Measurements from ENCODE around the gene OTUB1.

Gene OTUB1

DNA sequence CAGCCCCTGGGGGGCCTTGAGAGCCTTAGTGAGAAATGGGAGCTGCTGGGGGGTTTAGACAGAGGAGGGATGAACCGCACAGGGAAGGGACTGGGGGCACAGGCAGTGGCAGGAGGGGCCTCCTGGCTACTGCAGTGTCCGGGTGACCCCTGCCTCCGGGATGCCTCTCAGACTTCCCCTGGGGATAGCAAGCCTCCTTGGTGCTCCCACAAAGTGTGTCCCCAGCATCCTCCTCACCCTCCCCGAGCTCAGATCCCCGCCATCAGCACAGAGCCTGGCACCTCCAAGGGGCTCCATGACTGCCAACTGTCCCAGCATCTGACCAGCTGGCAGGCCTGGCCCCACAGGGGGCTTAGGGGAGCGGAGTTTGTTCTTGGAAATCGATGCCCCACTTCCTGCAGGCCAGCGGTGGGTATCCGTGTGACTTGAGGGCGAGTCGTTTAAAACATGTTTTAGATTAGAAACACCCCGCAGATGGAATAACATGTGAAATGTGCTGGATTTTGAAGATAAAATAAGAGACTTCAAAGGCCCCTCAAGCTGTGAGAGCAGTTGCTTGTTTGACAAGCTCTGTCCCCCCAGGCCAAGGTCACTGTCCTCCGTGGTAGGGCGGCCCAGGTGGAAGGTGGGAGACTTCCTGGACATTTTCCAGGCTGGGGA, 36.0 kb downstream of the OTUB1 start:
- Histone ChIP-seq H3K4me1 (ENCODE audit: control insufficient read depth in 1 of 2, insufficient read depth in 2 of 2, low read length in 2 of 2) (peaks cover 0 to 7% of the 10 kb centered on the region in 2 donors), H3K27me3 (ENCODE audit: control insufficient read depth in 1 of 2, insufficient read depth in 2 of 2, low read length in 2 of 2) (no peaks in the 10 kb centered on the region), H3K36me3 (ENCODE audit: control insufficient read depth in 1 of 2, insufficient read depth in 2 of 2, low read length in 2 of 2) (no peaks in the 10 kb centered on the region), H3K27ac (ENCODE audit: low read depth, low read length) (no peak overlapping the region), H3K9me3 (ENCODE audit: control insufficient read depth in 1 of 2, low read length in 2 of 2) (no peaks in the 10 kb centered on the region), H3K4me3 (ENCODE audit: low read depth in 1 of 2, low read length in 2 of 2) (no peak overlapping the region), H3K9ac (ENCODE audit: low read depth in 1 of 2, low read length in 2 of 2) (no peak overlapping the region)

DNA sequence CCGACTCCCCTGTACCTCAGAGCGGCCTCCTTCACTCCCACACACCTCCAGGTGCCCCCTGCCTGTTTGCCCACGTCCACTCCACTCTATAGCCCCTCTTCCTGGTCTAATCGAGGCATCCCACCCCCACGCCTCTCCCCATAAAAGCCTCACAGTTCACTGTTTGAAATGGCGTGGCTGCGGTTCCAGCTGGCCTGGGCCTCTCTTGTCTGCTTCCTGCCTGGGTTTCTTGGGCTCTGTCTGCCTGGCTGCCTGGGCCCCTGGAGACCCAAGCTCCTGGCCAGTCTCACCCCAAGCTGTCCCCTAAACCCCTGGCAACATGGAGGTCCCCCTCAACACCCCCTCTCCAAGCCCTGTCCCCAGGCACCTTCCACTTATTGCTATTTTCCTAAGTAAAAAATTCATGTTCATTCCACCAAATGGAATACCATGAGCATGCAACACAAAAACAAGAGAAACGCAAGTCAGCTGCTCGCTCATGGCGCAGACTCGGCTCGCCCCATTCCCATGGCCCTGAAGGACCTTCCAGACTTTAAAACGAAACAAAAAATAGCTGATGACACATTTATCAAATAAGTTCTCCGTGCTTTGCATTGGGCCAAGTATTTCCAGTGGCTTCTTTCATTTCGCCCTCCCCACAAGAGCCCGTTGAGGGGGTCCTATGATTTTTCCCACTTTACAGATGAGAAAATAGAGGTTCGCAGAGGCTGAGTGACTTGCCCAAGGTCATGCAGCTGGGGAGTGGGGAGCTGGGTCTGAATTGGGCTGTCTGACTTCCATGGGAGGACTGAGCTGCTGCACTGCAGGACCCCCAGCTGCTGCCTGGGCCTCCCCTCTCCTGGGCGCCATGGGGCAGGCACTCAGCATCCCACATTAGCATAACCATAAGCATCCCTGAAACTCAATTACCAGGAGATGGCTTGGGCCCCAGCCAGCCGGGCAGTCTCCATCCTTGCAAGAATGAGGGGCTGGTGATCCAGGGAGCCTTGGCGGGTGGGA, 37.8 kb downstream of the OTUB1 start:
- Histone ChIP-seq H3K27me3 (ENCODE audit: control insufficient read depth in 1 of 2, insufficient read depth in 2 of 2, low read length in 2 of 2) (no peaks in the 10 kb centered on the region), H3K9ac (ENCODE audit: low read depth in 1 of 2, low read length in 2 of 2) (no peak overlapping the region), H3K36me3 (ENCODE audit: control insufficient read depth in 1 of 2, insufficient read depth in 2 of 2, low read length in 2 of 2) (no peaks in the 10 kb centered on the region), H3K9me3 (ENCODE audit: control insufficient read depth in 1 of 2, low read length in 2 of 2) (no peaks in the 10 kb centered on the region), H3K4me3 (ENCODE audit: low read depth in 1 of 2, low read length in 2 of 2) (no peak overlapping the region), H3K4me1 (ENCODE audit: control insufficient read depth in 1 of 2, insufficient read depth in 2 of 2, low read length in 2 of 2) (peaks cover 0 to 2% of the 10 kb centered on the region in 2 donors), H3K27ac (ENCODE audit: low read depth, low read length) (no peak overlapping the region)

DNA sequence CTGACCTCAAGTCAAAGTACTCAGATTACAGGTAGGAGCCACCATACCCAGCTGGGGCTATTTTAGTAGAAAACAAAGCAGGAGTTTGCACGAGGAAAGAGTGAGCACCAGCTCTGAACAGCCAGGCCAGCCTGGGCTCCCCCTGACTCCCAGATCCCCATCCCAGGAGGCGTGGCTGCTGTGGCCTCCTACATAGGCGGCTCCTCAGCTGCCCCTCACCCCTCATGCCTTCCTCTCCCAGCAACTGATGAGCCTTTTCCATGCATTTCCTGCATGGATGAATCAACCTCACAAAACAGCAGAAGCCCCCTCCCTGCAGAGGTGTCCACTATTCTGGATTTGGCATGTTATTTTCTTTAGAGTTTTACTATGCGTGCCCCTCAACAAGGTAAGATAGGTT, 39.0 kb downstream of the OTUB1 start:
- Histone ChIP-seq H3K9me3 (ENCODE audit: control insufficient read depth in 1 of 2, low read length in 2 of 2) (no peaks in the 10 kb centered on the region), H3K27ac (ENCODE audit: low read depth, low read length) (no peak overlapping the region), H3K9ac (ENCODE audit: low read depth in 1 of 2, low read length in 2 of 2) (no peak overlapping the region), H3K27me3 (ENCODE audit: control insufficient read depth in 1 of 2, insufficient read depth in 2 of 2, low read length in 2 of 2) (no peaks in the 10 kb centered on the region), H3K4me3 (ENCODE audit: low read depth in 1 of 2, low read length in 2 of 2) (no peak overlapping the region), H3K4me1 (ENCODE audit: control insufficient read depth in 1 of 2, insufficient read depth in 2 of 2, low read length in 2 of 2) (no peaks in the 10 kb centered on the region), H3K36me3 (ENCODE audit: control insufficient read depth in 1 of 2, insufficient read depth in 2 of 2, low read length in 2 of 2) (no peaks in the 10 kb centered on the region)

DNA sequence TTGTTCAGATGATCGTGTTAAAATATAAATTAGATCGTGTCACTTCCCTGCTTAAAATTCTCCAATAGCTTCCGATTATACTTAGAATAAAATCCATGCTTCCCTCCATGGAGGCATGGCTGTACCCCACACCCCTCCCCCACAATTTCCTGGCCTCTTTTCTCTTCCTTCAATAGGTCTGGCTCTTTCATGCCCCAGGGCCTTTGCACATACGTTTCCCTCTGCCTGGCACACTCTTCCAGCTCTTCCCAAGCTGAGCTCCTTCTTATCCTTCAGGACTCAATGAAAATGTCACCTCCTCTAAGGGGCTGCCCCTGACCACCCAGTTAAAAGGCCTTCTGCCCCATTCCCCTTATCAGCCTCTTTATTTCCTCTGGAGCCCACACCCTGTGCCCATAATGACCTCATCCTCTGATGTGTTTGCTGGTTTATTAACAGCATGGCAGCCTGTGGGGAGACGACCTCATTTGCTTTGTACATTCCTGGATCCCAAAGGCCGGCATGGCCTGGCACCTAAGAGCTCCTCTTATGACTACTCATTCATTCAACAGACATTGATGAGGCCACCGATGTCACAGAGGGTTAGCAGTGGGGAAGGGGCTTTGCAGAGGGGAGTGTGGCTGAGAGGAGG, 40.5 kb downstream of the OTUB1 start:
- H3K9ac ChIP-seq (ENCODE audit: low read depth in 1 of 2, low read length in 2 of 2), result no peak overlapping the region
- H3K27ac ChIP-seq (ENCODE audit: low read depth, low read length), result no peak overlapping the region
- H3K4me3 ChIP-seq (ENCODE audit: low read depth in 1 of 2, low read length in 2 of 2), result no peak overlapping the region
- H3K9me3 ChIP-seq (ENCODE audit: control insufficient read depth in 1 of 2, low read length in 2 of 2), result no peaks in the 10 kb centered on the region
- peaks cover 0 to 4% of the 10 kb centered on the region in 2 donors for H3K27me3 ChIP-seq (ENCODE audit: control insufficient read depth in 1 of 2, insufficient read depth in 2 of 2, low read length in 2 of 2)
- no peaks in the 10 kb centered on the region for H3K36me3 ChIP-seq (ENCODE audit: control insufficient read depth in 1 of 2, insufficient read depth in 2 of 2, low read length in 2 of 2)
- H3K4me1 ChIP-seq (ENCODE audit: control insufficient read depth in 1 of 2, insufficient read depth in 2 of 2, low read length in 2 of 2), result no peaks in the 10 kb centered on the region

DNA sequence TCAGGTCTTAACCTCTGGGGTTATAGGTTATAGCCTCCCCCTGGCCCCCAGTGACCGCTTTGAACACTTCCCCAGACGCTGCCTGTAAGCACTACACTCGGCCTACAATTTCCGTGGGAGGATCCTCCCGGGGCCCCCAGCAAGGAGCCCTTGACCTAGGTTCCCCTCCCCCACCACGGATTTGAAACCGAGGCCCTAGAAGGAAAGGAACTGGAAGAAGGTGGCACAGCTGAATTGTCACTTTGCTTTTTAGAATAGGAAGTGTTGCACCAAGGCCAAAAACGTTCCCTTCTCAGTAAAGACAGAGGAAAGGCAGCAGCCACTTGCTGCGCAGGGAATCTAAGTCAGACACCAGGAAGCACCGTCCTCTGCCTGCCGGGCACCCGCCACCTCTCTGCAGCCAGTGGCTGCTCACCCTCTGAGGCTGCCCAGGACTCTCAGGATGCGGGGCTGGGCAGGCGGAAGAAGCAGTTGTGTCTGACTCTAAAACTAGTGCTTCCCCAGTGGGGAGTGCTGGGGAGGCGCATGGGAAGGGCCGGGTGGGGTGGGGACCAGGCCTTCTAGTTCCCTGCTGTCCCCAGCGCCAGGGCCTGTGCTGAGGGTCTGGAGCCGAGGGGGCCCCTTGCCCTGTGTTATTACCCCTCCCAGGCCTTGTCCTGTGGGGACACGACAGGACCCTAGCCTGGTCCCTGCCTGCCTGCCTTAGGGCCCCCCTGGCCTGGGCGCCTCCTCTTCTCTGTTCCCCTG, 41.6 kb downstream of the OTUB1 start:
- no peaks in the 10 kb centered on the region for H3K9me3 ChIP-seq (ENCODE audit: control insufficient read depth in 1 of 2, low read length in 2 of 2)
- no peaks in the 10 kb centered on the region for H3K4me1 ChIP-seq (ENCODE audit: control insufficient read depth in 1 of 2, insufficient read depth in 2 of 2, low read length in 2 of 2)
- H3K36me3 ChIP-seq (ENCODE audit: control insufficient read depth in 1 of 2, insufficient read depth in 2 of 2, low read length in 2 of 2), result no peaks in the 10 kb centered on the region
- H3K27ac ChIP-seq (ENCODE audit: low read depth, low read length), result no peak overlapping the region
- peaks cover 4 to 5% of the 10 kb centered on the region in 2 donors for H3K27me3 ChIP-seq (ENCODE audit: control insufficient read depth in 1 of 2, insufficient read depth in 2 of 2, low read length in 2 of 2)
- H3K4me3 ChIP-seq (ENCODE audit: low read depth in 1 of 2, low read length in 2 of 2), result no peak overlapping the region
- H3K9ac ChIP-seq (ENCODE audit: low read depth in 1 of 2, low read length in 2 of 2), result no peak overlapping the region

DNA sequence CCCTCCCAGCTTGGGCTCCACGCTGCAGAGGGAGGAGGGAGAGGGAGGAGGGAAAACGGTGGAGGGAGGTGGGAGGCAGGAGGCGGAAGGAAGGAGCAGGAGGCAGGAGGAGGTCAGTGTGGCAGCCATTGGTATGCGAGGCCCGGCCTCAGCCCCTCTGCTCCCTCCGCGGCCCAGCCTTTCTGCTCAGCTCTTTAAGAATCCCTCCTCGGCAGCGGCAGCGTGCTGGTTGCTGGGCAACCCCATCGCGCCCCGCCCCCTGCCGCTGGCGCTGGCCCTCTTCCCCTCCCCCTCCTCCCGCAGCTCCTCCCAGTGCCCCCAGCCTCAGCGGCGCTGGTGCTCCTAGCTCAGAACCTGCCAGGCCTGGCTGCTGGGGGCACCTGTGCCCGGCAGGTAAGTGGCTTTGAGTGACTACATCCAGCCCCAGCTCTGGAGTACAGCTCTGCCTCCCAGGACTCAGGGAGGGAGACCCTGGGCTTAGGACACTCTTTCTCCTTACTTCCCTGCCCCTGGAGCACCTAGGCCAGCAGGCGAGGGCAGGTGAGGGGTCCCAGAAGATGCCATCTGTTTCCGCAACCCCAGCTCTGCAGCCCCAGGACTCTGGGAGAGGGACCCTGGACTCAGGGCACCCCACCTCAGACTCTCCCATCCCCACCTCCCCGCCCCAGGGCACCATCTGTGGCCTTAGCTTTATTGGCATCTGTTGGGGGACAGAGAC, 42.3 kb downstream of the OTUB1 start:
- no peaks in the 10 kb centered on the region for H3K4me1 ChIP-seq (ENCODE audit: control insufficient read depth in 1 of 2, insufficient read depth in 2 of 2, low read length in 2 of 2)
- no peak overlapping the region for H3K27ac ChIP-seq (ENCODE audit: low read depth, low read length)
- no peak overlapping the region for H3K9ac ChIP-seq (ENCODE audit: low read depth in 1 of 2, low read length in 2 of 2)
- H3K4me3 ChIP-seq (ENCODE audit: low read depth in 1 of 2, low read length in 2 of 2), result no peak overlapping the region
- H3K9me3 ChIP-seq (ENCODE audit: control insufficient read depth in 1 of 2, low read length in 2 of 2), result no peaks in the 10 kb centered on the region
- peaks cover 4 to 8% of the 10 kb centered on the region in 2 donors for H3K27me3 ChIP-seq (ENCODE audit: control insufficient read depth in 1 of 2, insufficient read depth in 2 of 2, low read length in 2 of 2)
- no peaks in the 10 kb centered on the region for H3K36me3 ChIP-seq (ENCODE audit: control insufficient read depth in 1 of 2, insufficient read depth in 2 of 2, low read length in 2 of 2)

DNA sequence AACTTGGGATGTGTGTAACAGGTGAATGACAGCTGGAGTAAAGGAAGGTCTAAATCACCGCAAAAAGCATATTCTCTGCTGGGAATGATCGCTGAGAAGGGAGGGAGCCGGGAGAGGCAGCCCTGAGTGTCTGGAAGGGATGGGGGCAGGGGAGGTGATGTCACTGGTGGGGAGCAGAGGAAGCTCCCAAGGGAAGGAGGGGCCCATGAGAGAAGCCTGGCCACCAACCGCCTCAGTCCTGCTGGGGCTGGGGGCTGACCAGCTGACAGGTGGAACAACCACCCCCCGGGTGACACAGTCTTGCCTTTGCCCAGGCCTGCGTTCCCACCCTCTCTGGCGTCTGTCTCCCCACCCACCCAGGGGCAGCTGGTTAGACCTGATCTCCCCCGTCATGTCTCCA, 43.5 kb downstream of the OTUB1 start:
- H3K27me3 ChIP-seq (ENCODE audit: control insufficient read depth in 1 of 2, insufficient read depth in 2 of 2, low read length in 2 of 2), result peaks cover 8 to 18% of the 10 kb centered on the region in 2 donors
- H3K27ac ChIP-seq (ENCODE audit: low read depth, low read length), result no peak overlapping the region
- no peak overlapping the region for H3K4me3 ChIP-seq (ENCODE audit: low read depth in 1 of 2, low read length in 2 of 2)
- no peaks in the 10 kb centered on the region for H3K36me3 ChIP-seq (ENCODE audit: control insufficient read depth in 1 of 2, insufficient read depth in 2 of 2, low read length in 2 of 2)
- H3K9ac ChIP-seq (ENCODE audit: low read depth in 1 of 2, low read length in 2 of 2), result no peak overlapping the region
- no peaks in the 10 kb centered on the region for H3K9me3 ChIP-seq (ENCODE audit: control insufficient read depth in 1 of 2, low read length in 2 of 2)
- no peaks in the 10 kb centered on the region for H3K4me1 ChIP-seq (ENCODE audit: control insufficient read depth in 1 of 2, insufficient read depth in 2 of 2, low read length in 2 of 2)

DNA sequence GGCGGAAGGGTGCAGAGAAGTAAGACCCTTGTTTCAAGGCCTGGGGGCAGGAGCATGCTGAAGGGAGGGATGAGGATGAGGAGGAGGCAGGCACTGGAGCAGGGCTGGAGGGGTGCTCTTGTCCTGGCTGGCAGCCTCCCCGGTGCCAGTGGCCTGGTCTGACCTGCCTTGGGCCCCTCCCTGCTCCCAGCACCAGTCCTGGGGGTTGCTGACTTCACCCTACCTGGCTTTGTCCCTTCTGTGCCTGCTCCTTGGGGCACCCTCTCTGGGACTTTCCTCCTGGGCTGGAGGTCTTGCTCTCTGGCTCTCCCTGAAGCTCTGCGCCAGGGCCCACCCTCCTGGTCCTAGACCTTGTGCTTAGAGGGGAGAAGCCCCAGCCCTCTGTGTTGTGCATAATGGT, 44.8 kb downstream of the OTUB1 start:
- Histone ChIP-seq H3K27me3 (ENCODE audit: control insufficient read depth in 1 of 2, insufficient read depth in 2 of 2, low read length in 2 of 2) (peaks cover 14 to 23% of the 10 kb centered on the region in 2 donors), H3K4me3 (ENCODE audit: low read depth in 1 of 2, low read length in 2 of 2) (no peak overlapping the region), H3K27ac (ENCODE audit: low read depth, low read length) (no peak overlapping the region), H3K36me3 (ENCODE audit: control insufficient read depth in 1 of 2, insufficient read depth in 2 of 2, low read length in 2 of 2) (no peaks in the 10 kb centered on the region), H3K4me1 (ENCODE audit: control insufficient read depth in 1 of 2, insufficient read depth in 2 of 2, low read length in 2 of 2) (peaks cover 0 to 2% of the 10 kb centered on the region in 2 donors), H3K9me3 (ENCODE audit: control insufficient read depth in 1 of 2, low read length in 2 of 2) (no peaks in the 10 kb centered on the region), H3K9ac (ENCODE audit: low read depth in 1 of 2, low read length in 2 of 2) (no peak overlapping the region)

DNA sequence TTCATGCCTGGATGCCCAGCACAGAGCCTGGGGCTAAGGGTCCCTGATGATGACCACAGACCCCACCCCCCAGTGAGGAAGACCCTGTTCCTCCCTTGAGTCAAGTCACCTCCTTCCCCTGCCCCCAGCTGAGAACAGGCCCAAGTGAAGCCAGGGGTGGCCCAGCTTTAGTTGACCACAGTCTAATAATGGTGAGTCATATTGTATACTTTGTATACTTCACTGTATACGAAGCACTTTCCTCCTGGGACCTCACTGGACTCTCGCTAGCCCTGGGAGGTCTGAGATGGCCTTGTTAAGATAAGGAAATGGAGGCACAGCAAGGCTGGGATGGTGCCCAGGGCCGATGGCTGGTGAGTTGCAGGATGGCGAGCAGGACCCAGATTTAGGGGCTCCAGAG, 45.8 kb downstream of the OTUB1 start:
- Histone ChIP-seq H3K4me1 (ENCODE audit: control insufficient read depth in 1 of 2, insufficient read depth in 2 of 2, low read length in 2 of 2) (peaks cover 0 to 7% of the 10 kb centered on the region in 2 donors), H3K27me3 (ENCODE audit: control insufficient read depth in 1 of 2, insufficient read depth in 2 of 2, low read length in 2 of 2) (peaks cover 17 to 32% of the 10 kb centered on the region in 2 donors), H3K27ac (ENCODE audit: low read depth, low read length) (no peak overlapping the region), H3K9me3 (ENCODE audit: control insufficient read depth in 1 of 2, low read length in 2 of 2) (no peaks in the 10 kb centered on the region), H3K36me3 (ENCODE audit: control insufficient read depth in 1 of 2, insufficient read depth in 2 of 2, low read length in 2 of 2) (no peaks in the 10 kb centered on the region), H3K4me3 (ENCODE audit: low read depth in 1 of 2, low read length in 2 of 2) (no peak overlapping the region), H3K9ac (ENCODE audit: low read depth in 1 of 2, low read length in 2 of 2) (no peak overlapping the region)

All from duodenal mucosa (tissue), 2 donors.